HG03097 (cell line): ENCODE data around the gene IQCH.

Experiments used
- ATAC-seq: cut with Tn5 transposase; IDR thresholded peaks from one replicate; pipeline ENCODE4 v1.9.1; 2021; ENCODE audit not compliant: unreplicated experiment, low FRiP score

Gene IQCH

DNA sequence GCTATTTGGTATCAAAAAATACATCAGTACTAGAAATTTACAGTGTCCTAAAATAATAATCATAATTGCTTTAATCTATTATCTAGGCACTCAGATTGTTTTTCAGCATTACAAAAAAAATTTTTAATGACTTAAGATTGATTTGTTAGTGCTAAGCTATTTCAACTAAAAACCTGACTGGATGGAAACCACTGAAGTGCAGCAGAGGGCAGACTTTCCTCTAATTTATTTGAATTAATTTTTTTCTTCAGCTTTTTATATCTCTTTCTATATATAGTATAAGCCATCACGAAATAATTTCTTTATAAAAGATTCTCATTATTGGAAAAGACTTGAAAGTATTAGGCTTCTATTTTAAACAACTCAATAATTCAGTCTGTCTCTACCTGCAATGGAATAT is 131.4 kb downstream of the IQCH start:
- ATAC-seq: no peak

DNA sequence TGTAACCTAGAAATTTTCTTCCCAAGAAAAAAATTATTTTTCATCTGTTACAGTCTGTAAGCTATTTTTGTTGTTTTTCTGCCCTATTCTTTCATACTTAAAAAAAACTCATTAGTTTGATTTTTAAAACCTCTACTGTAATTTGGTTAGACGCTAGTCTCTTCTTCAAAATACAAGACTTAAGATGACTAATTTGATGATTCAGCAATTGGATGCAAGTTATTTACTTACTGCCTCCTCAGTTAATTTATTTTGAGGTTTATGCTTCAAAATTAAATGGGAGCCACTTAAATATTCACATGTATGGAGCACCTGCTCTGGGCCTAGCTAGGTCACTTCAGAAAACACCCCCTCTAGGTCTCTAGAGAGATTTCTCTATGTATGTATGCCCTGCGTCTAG is 132.4 kb downstream of the IQCH start:
- no peak for ATAC-seq

DNA sequence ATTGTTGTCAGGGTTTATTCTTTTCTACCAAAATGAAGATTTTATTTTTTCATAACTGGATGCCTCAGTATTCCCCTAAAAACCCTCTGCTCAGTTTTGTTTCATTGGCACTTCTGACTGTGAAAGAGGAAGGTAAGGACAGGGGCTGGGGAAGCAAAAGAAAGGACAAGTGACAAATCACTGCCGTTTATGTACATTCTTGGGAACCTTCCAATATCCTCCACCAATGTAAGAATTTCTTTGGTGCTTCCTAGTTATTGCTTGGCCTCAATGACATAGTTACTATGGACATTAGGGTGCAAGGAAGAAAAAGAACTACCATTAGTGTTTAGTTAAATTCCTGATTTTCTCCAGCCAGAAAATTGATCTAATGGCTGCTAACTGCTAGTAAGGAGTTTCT is 135.4 kb downstream of the IQCH start:
- ATAC-seq: no peak

DNA sequence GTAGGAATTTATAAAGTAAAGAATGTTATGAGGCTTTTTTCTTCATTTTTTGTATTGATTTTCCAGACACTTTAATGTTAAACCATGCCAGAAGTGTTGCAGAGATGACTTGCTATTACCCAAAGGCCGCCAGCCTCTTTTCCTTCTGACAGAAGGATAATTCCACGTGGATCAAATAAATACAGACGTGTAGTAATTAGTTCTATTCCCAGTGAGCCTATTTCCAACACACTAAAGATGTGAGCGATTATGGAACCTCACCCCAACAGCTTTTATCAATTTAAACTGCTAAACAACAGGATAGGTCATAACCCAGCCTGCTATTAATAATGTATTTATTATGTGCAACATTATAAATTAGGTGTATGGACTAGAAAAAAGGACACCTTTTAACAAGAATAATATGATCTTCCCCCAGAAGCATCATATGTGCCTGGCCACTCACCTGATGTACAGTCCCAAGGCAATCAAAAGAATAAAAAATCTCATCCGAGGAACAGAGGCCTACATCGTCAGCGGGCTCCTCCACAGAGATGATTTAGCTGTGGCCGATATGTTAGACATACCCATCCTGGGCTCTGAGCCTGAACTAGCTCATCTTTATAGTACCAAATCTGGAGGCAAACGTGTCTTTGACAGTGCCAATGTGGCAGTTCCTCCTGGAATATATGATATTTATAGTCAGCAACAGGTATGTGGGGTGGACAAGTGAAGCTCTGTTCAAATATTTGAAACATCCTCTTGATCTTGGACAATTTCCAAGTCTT is 140.5 kb downstream of the IQCH start:
- no peak for ATAC-seq

DNA sequence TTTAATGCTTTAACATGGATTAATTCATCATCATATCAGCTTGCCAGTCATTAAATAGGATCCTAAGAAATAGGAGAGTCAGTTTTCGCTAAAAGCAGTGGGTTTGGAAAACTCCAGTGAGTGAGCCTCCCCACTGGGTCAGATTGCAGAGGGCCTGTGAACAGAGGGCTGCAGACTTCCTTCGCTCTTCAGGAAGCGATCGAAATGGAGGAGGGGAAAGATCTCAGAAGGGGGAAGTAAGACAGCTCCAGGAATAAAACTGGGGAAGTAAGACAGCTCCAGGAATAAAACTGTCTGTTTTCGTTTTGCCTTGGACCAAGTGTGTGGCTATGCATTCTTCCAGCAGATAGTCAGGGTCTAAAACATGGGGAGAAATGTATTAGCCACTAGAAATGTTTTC is 141.5 kb downstream of the IQCH start:
- no peak for ATAC-seq

DNA sequence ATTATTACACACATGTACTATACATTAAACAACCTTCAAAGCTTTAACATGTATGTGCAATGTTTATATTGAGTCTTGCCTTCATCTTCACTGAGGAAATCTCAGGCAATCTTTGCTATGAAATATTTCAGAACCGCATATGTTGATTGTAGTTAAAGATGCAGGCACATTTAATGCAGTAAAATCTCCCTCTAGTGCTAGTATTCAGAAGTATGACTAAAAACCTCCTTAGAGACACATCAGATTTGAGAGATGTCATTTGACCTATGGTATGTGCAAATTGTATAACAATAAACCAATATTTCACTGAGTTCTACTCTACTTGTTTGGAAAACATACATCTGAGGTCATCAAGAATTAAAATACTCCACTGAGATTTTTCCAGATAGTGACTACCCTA is 142.6 kb downstream of the IQCH start:
- no peak for ATAC-seq

DNA sequence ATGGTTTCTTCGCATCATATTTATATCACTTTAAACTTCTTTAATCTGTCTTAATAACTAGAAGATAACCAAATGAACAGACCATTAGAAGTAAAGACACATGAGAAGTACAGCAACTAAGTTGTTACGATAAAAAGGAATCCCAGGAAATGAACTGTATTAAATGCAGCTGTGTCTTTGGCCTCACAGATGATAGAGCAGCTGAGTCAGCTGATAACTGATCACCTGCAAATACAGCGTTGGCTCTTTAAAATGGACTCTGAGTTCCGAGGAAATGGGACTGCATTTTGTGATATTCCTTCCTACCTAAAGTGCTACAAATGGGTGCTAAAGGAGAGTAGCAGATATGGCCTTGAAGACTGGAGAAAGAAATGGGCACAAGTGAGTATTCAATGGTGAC is 145.3 kb downstream of the IQCH start:
- no peak for ATAC-seq

DNA sequence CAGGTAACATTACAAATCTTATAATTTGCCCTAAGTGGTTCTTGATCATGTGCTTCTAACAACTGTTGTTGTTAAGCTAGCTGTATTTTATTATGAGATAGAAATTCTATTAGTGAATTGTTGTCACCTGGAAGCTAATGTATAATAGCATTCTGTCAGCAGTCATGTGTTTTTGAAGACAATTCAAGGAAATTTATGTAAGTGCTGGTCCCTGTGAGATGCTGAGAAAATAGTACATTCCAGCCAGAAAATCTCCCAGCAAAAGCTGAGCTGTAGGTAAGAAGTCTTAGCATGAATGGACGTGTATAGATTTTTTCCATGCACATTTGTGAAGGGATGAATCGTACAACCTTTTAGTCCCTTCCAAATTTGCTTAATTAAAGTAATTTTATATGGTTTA is 146.3 kb downstream of the IQCH start:
- ATAC-seq: no peak

DNA sequence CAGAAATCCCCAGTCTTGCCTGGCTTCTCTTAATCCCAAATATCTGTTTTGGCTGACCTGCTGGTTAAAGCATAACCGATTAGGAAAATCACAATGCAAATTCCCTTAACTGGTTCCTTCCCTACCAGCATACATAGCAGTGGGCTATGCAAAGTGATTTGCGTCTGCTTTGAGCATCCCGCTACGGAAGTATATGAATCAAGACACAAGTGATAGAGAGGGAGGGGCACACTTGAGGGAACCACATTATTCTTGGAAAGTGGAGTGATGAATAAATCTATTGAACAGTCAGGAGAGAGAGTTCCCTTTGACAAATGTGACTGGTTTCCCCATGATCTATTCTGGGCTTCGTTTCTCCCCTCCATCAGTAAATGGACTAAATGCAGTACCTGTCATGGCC is 146.8 kb downstream of the IQCH start:
- ATAC-seq: no peak

DNA sequence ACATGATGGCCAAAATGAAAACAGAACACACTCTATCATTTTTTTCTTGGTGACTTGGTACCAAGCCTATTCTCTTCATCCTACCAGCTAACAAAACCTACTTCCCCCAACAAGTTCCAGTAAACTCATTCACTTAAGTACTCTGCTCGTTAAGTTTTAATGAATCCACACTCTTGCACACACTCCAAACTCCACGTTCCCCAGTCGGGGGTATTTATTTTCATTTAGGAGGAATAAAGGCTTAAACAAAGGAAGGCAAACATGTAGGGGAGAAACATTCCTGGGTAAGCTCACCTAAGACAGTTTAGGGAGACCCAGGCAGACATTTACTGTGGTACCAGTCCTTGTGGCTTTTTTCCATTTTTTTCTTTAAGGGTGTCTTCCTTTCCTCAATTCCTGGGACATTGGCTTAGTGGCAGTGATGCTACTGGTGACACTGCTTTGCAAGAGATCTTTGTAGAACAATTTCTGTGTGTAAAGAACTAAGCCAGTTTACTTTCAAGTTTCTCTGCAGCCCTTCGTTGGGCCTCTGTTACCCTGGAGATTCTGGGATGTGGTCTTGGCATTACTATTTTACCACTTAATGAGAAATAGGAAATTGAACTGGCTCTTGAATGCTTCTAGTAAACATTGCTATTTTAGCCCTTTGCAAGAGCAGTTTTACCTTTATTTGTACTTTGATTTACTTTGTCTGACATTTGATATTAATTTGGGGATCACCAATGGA is 149.0 kb downstream of the IQCH start:
- ATAC-seq: no peak

DNA sequence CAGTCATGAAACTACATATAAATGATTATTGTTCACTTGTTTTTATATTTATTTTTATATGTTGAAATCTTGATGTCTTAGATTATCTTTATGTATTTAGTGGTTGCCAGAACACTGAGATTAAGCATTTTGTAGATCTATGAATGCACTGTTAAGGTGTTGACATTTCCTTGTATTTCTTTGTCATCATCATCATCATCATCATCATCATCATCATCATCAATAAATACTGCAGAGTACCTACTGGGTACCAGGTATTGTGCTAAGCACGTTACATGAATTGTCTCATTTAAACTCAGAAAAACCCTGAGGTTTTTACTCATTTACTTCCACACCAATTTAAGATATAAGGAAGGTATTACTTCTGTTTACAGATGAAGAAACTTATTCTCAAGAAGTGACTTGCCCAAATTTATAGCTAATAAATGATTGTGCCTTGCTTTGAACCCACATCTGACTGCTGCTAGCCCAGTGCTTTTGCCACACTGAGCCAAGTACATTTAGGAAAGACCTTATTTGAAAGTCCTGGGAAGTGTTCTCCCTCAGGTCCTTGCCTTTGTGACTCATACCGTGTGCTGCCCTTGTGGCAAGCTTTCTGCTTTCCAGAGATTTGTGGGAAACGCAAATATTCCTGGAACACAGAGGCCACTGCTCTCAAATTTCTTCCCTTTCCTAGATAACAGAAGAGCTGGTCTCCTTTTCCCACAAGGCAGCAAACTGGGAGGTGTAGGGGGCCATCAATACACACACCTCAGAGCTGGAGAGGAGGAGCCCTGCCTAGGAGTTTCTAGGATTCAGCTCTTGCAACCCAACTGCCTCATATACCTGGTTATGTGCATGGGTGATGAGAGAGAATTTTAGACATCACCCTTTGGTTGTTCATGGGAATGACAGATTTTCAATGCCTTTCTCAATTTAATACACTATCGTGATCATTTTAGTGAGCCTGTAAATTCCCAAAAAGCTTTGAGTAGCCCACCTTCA is 150.9 kb downstream of the IQCH start:
- no peak for ATAC-seq

DNA sequence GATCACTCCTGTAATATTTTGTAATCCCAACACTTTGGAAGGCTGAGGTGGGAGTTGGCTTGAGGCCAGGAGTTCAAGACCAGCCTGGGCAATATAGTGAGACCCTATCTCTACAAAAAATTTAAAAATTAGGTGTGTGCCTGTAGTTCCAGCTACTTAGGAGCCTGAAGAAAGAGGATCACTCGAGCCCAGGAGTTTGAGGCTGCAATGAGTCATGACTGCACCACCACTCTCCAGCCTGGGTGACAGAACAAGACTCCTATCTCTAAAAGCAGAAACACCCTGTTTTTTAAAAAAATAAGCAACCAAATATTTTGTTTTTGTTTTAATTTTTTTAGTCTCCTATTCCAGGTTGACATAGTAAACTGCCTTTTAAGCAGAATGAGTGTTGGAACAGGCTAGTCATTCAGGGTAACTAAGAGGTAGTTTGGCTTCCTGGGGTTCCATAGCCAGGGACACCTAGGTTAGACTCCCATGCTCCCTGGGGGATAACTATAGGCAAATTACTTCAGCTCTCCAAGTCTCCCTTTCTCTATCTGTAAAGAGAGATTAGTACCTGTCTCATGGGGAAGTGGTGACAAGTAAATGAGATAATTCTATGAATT is 151.8 kb downstream of the IQCH start:
- no peak for ATAC-seq

DNA sequence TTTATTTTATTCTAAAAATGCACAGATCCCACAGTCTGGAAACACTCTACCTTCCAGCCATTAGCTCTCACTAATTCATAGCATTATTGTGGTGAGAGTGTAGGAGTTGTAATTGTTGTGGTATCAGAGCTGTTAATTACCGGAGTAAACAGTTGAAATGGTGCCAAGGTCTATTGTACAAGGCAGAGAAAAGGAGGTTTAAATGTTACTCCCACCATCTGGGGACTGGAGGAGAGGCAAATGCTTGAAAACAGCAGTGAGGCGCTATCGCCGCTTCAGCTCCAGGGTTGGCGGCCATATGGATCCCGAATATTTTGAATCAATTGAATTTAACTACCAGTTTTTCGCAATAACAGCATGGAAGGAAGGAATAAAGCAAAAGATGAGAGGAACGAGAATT is 153.2 kb downstream of the IQCH start:
- no peak for ATAC-seq

DNA sequence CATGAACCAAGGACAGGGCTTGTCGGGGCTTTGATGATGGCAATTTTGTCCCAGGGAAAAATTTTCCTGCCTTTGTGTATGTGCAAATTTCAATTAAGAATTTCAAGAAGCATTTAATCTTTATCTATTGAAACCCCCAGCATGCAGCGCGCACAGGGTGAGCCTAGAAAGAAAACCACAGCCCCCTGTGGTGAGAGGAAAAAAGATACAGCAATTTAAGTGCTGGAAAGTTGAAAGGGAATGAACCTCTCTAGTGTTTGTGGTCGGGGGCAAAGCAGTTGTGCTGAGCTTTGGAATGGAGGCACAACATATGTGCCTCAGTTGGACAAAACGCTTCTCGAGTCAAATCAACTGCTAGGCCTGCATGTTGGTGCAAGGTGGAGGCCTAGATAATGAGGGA is 154.6 kb downstream of the IQCH start:
- ATAC-seq: no peak

DNA sequence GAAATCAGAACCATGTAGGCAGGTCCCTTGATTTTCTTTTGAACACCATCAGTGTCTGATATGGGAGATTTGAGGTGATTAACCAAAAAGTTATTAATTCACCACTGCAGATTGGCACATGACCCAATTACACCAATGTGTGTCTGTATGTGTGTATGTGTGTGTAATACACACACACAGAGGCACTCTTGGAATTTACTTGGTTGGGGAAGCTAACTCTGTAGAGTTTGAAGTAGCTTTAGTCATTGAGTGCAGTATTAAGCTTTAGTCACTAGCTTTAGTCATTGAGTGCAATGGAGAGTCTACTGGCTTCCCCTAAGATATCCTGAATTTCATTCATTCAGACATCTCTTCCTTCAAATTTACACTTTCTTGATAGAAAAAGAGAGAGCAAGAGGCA is 156.9 kb downstream of the IQCH start:
- no peak for ATAC-seq

DNA sequence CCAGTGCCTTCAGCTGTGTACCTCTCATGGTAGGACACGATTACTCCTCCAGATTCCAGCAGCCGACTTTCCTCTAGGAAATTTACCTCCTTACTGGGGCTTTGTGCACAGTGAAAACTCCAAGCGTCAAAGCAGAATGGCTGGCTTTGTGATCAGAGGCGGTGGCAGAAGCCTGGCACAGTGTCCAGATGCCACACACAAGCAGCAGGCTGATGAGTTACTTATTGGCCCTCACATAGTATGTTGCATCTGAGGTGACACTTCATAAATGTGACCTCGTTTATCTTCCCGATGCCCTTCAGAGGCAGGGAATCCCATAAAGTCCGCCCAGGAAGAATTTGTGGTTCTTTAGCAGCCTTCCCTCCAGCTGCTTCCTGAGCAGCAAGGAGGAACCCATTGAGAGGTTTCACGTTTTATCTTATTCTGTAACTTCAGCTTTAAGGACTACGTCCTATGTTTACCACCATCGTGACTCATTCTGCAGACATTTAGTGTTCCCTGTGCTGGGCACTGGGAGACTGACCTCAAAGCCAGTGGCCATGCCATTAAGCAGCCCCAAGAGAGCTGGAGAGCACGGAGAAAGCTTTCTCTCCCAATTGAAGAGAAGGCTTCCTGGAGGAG is 159.3 kb downstream of the IQCH start:
- ATAC-seq: no peak

DNA sequence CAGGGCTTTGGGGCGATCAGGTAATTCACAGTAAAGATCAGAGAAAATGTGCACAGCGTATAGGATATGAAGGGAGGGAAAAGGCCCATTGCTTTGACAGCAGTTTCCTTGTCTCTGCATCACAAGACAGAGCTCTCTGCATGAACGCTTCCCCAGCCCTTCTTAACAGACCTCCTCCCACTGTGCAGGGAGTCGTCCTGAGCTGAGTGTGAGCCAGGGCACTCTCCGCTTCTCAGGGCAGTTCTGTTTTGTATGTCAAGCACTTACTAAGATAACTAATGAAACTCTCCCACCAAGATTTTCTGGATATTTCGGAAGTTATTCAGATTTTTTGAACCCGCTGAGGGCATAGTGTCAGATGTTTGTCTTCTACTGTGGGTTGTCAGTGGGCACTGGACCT is 160.6 kb downstream of the IQCH start:
- ATAC-seq: no peak

DNA sequence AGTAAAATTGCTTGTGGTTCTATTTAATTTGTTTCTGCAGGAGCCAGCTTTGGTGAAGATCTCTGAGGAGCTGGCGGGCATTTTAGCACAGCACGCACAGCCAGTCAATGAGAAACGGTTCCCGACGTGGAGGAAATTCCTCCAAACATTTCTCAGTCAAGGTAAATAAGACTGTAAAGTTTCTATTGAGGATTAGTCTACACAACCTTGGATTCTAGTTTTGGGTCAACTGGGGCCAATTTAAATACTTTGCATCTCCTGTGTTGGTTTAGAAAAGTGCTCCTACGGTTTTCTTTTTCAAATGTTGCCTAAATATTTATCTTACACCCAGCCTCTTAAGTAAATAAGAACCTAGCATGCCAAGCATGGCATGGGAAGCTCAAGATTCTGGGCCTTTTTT is 162.3 kb downstream of the IQCH start:
- ATAC-seq: no peak

DNA sequence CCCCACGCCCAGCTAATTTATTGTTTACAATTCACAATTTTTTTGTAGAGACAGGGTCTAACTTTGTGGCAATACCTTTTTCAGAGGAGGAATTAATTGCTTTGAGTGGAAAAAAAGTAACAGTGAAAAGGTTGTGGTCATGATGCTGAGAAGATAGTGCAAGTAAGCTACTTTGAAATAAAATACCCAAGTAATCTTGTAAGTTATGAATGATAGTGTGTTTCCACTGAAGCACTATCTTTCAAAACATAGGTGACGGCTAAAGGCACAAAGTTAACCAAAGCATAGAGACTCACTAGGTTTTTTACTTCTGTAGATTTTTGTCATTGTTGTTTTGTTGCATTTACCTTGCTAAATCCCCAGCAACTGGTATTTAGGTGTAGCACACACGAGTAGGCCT is 165.1 kb downstream of the IQCH start:
- no peak for ATAC-seq

DNA sequence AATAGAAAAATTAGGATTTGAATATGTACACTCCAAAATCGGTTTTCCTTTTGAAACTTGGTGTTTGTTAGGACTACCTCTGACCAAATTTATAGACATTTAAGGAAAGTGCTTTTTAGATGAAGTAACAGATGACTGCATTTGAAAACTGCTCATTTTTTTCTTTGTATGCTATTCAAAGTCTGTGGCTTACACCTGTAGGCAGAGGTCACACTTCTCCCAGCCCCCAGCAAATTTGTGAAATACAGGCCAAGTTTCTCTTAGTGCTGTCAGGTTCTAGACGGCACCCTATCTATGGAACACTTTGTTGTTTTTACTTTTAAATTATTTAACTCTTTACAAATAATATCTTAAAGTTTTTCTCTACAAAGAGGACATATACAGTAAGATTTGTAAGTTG is 165.6 kb downstream of the IQCH start:
- ATAC-seq: no peak
